Stimulated activated CD8-positive, alpha-beta memory T cell treated with anti-CD3 and anti-CD28 coated beads, Interleukin-4, amount 100 ng/mL, for 4 hours (primary cell): ENCODE measurements around the gene NSUN4.
"Not testable (repeated sequence)": the region's sequence is repeated elsewhere in the genome, so short reads cannot be mapped to it uniquely, and the experiment has no call there.

Source experiments
- DNase-seq, 2 donors: peaks; one replicate each; pipeline ENCODE4 v3.0.0-alpha.2; 2020; ENCODE audit warnings: low read depth in 2 of 2, low spot score in 1 of 2

NSUN4 gene

GRCh38 chr1:46364612-46365011 lies 24.0 kb downstream of the NSUN4 start:
- DNase-seq: no peak

GRCh38 chr1:46365796-46366195 lies 25.2 kb downstream of the NSUN4 start:
- not testable (repeated sequence) for DNase-seq

GRCh38 chr1:46367072-46367471 lies 26.5 kb downstream of the NSUN4 start:
- DNase-seq: no peak

- DNase-seq: not testable (repeated sequence)
Measured at GRCh38 chr1:46367701-46368100, 27.1 kb downstream of the NSUN4 start.

- no peak for DNase-seq
Measured at GRCh38 chr1:46368791-46369190, 28.2 kb downstream of the NSUN4 start.

GRCh38 chr1:46369542-46370213 lies 29.1 kb downstream of the NSUN4 start:
- no peak for DNase-seq

GRCh38 chr1:46370214-46370633 lies 29.6 kb downstream of the NSUN4 start:
- no peak for DNase-seq

GRCh38 chr1:46372431-46372830 lies 31.8 kb downstream of the NSUN4 start:
- no peak for DNase-seq

GRCh38 chr1:46379996-46380395 lies 39.4 kb downstream of the NSUN4 start:
- no peak for DNase-seq

- DNase-seq: no peak
Measured at GRCh38 chr1:46380508-46380907, 39.9 kb downstream of the NSUN4 start.

- DNase-seq: no peak
Measured at GRCh38 chr1:46393510-46393909, 52.9 kb downstream of the NSUN4 start.

- DNase-seq: no peak
Measured at GRCh38 chr1:46394108-46394871, 53.7 kb downstream of the NSUN4 start, which contains the start of gene FAAH. Gene FAAH, plus strand, starts transcription at chr1:46394317. Its CDS starts 32 bp downstream, at chr1:46394349.

GRCh38 chr1:46394872-46395465 lies 54.4 kb downstream of the NSUN4 start:
- DNase-seq: no peak

- no peak for DNase-seq
Measured at GRCh38 chr1:46396441-46397398, 56.1 kb downstream of the NSUN4 start.

GRCh38 chr1:46399307-46399706 lies 58.7 kb downstream of the NSUN4 start:
- DNase-seq: no peak

- no peak for DNase-seq
Measured at GRCh38 chr1:46400421-46400820, 59.8 kb downstream of the NSUN4 start.

- no peak for DNase-seq
Measured at GRCh38 chr1:46401154-46401913, 60.7 kb downstream of the NSUN4 start.

- DNase-seq: no peak
Measured at GRCh38 chr1:46401964-46402626, 61.5 kb downstream of the NSUN4 start.

GRCh38 chr1:46403916-46404315 lies 63.3 kb downstream of the NSUN4 start:
- no peak for DNase-seq
